Lung microvascular endothelial cell (primary cell): Measurements from ENCODE around the gene RIPOR1. TPM values are rescaled to one million over a fixed set of nuclear protein-coding genes. Genes with fewer than 3 reads are reported as not detected.

Experiments
- DNase-seq, 2 donors: peaks; one replicate each; pipeline versions ENCODE4 v3.0.0 to v3.0.0-alpha.2; 2010; ENCODE audit warnings: low read depth in 2 of 2
- total RNA-seq: library from RNA; depleted of rRNA; stranded (reverse); fragments of >200 nt; gene quantifications from 2 replicates; pipeline ENCODE4 v1.2.1, GENCODE V29; 2014

The RIPOR1 gene
- total RNA-seq, 1 donor from 2014 or later, result 23.4 TPM

DNA sequence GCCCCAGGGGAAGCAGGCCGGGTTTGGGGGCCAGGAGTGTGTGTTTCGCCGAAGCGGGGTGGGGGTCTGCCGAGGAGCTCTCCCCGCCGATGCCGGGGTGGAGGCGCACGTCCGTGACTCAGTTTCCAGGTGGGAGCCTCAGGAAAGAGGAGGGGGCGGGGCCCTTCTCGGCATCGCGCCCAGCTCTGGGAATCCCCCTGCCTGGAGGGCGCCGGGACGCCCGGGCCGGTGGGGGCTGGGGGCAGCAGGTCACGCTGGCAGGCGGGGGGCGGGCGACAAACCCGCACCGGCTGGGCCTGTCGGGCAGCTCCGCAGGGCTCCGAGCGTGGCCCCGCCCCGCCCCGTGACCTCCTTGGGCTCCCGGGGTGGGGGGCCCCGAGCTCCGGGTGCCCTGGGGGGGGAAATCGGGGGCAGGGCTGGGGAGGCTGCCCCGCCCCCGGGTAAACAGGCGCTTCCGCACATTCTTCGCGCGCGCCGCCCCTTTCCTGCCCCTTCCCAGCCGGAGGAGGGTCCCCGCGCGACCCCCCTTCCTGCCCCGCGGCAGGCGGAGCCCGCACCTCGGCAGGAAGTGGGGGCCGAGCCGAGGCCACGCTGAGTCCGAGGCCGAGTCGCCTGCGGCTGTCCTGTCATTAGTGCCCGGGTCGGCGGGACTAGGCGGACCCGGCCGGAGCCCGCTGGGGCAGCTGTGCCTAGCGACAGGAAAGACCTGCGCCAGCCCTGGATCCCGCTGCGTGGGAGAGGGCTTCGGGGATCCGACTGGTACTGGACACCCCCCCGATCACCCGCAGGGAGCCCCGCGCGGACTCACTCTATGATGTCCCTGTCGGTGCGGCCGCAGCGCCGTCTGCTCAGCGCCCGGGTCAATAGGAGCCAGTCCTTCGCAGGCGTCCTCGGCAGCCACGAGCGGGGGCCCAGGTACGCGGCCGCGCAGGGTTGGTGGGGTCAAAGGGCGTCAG lies 9.3 kb downstream of the RIPOR1 start:
- peak; percentile 78 to 88 for DNase-seq

GRCh38 chr16:67538666-67539101 lies 10.1 kb downstream of the RIPOR1 start:
- DNase-seq, result peak; percentile 38 to 54

DNA sequence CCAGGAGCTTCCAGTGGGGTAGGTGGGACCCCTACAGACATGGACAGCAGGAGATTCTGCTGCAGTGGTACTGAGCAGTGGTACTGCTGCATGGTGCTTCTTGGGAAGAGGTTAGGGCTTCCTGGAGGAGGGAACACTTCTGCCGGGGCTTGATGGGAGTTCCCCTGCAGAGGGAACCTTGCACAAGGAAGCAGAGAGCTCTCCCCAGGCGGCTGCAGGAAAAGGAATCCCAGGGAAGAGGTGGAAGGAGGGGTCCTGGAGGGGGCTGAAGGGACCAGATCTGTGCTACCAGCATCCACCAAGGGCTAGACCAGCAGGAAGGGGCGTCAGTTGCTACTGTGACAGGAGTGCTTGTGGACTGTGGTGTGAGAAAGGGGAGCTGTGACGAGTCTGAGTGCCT lies 10.6 kb downstream of the RIPOR1 start:
- peak in 1 of 2 donors; percentile 52 for DNase-seq

GRCh38 chr16:67539691-67540635 lies 11.3 kb downstream of the RIPOR1 start:
- DNase-seq, result no peak

DNA sequence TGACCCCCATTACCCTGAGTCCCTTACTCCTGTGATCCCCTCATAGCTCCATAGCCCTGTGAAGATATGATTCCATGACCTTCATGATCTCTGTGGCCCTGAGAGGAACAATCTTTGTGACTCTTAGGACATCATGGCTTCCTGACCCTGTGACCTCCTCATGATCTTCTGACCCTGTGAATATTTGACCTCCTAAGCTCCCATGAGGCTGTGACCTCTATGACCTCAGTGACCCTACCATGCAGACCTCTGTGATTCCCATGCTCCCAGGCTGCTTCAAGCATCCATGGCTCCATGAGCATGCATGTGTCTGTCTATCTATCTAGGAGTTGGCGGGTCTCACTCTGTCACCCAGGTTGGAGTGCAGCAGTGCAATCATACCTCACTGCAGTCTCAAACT lies 12.1 kb downstream of the RIPOR1 start:
- DNase-seq, result no peak

- peak in 1 of 2 donors; percentile 33 for DNase-seq
These were observed 13.0 kb downstream of the RIPOR1 start for GRCh38 chr16:67541391-67542263.

- peak; percentile 91 to 93 for DNase-seq
These were observed 13.8 kb downstream of the RIPOR1 start for GRCh38 chr16:67542464-67542863.

DNA sequence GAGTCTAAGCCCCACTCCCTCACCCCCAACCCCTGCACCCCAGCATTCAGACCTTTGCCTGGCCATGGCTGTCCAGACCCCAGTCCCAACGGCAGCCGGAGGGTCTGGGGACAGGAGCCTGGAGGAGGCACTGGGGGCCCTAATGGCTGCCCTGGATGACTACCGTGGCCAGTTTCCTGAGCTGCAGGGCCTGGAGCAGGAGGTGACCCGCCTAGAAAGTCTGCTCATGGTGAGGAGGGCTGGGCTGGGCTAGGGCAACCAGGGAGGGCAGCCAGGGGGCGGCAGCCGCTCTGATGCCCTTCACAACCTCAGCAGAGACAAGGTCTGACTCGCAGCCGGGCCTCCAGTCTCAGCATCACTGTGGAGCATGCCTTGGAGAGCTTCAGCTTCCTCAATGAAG lies 14.4 kb downstream of the RIPOR1 start:
- no peak for DNase-seq

GRCh38 chr16:67543582-67543981 lies 15.0 kb downstream of the RIPOR1 start:
- DNase-seq, result no peak

DNA sequence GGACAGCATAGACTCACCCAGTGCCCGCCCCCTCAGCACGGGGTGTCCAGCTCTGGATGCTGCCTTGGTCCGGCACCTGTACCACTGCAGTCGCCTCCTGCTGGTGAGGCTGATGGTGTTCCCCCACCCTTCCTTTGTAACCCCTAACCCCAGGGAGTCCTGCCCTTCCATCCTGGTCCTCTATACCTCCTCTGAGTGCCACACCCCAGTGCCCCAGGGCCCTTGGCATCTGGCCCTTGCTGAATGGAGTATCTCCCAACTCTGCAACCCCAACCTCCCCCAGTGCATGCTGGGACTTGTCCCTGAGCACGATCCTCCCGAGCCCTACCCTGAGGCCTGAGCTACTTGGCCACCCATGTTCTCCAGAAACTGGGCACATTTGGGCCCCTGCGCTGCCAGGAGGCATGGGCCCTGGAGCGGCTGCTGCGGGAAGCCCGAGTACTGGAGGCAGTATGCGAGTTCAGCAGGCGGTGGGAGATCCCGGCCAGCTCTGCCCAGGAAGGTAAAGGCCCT lies 15.8 kb downstream of the RIPOR1 start:
- no peak for DNase-seq

DNA sequence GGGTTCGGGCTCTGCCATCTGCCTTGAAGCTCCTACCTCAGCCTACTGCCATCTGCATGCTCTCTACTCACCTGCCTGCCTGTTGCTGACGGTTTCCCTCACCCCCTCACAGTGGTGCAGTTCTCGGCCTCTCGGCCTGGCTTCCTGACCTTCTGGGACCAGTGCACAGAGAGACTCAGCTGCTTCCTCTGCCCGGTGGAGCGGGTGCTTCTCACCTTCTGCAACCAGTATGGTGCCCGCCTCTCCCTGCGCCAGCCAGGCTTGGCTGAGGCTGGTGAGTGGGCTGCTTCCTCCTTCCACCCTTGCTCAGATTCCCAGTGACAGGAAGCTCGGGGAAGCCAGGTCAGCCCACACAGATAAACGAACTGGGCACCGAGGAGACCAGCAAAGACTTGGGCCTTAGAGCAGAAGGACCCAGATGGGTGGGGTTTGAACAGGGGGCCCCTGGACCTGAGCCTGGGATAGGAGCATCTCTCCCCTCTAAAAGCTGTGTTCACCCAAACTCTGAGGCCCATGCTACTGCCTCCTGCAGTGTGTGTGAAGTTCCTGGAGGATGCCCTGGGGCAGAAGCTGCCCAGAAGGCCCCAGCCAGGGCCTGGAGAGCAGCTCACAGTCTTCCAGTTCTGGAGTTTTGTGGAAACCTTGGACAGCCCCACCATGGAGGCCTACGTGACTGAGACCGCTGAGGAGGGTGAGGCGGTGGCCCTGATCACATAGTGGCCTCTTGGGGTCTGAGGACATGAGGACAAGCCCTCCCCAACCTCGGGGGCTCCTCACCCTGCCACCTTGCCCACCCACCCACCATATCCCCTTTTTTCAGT lies 16.4 kb downstream of the RIPOR1 start:
- no peak for DNase-seq

DNA sequence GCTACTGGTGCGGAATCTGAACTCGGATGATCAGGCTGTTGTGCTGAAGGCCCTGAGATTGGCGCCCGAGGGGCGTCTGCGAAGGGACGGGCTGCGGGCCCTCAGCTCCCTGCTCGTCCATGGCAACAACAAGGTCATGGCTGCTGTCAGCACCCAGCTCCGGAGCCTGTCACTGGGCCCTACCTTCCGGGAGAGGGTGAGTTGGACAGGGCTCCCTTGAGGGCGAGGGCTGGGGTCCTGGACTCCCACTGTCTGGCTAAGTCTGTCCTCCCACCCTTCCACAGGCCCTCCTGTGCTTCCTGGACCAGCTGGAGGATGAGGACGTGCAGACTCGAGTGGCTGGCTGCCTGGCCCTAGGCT lies 17.0 kb downstream of the RIPOR1 start:
- no peak for DNase-seq

DNA sequence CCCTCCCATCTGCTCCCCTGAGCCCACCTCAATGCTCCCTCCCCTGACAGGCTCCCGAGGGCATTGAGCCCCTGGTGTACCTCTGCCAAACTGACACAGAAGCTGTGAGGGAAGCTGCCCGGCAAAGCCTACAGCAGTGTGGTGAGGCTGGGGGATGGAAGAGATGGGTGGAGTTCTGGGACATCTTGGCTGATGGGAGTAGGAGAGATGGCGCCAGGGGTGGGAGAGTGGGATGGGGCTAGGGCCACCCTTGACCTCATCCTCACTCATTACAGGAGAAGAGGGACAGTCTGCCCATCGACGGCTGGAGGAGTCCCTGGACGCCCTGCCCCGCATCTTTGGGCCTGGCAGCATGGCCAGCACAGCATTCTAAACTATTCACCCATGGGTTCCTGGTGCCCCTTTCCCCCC lies 17.5 kb downstream of the RIPOR1 start:
- no peak for DNase-seq

- peak; percentile 84 to 88 for DNase-seq
These were observed 18.3 kb downstream of the RIPOR1 start for GRCh38 chr16:67546761-67547422.

GRCh38 chr16:67547423-67548264 lies 19.0 kb downstream of the RIPOR1 start:
- peak; percentile 67 to 88 for DNase-seq

GRCh38 chr16:67548265-67549126 lies 19.9 kb downstream of the RIPOR1 start:
- DNase-seq, result peak; percentile 60 to 87

DNA sequence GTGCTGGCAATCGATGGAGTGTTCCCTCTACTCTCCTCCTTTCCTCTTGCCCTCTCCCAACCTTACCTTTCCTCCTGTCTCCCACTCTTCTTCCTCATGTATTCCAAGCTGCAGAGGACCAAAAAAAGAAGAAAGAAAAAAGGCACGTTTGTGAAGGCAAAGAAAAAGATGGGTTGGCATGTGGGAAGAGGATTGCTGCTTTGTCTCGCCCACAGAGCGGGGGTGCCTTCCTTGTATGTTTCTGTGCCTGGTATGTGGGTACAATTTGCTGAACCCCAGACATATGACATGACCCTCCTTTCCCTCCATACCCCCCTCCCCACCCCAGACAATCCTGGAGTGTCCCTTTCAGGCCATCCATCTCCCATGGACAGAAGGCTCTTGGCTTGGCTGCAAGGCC lies 20.6 kb downstream of the RIPOR1 start:
- no peak for DNase-seq

DNA sequence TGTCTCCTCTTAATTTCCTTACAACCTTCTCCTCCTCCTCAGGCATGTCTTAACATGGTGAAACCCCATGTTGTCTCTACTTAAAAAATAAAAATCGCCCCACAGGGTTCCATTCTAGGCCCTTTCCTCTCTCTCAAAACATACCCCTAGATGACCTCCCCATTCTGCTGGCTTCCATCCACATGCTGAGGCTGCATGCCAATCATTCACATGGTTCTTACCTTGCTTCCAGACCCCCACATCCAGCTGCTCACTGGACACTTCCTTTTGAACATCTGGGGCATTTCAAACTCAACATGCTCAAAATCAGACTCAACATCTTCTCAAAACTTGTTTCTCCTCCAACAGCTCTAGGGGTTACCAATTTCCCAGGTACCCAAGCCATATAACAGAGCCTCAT lies 21.3 kb downstream of the RIPOR1 start:
- DNase-seq, result no peak
